IMR-90 (cell line): ENCODE results near the gene TNKS2. TPM values are rescaled to one million over a fixed set of nuclear protein-coding genes. Genes with fewer than 3 reads are reported as not detected.

Source experiments
- ATAC-seq: fragments of 200-7000 bp; cut with Tn5 transposase; 2 replicates; pipeline ENCODE4 v1.9.1; 2020; ENCODE audit warnings: low read depth, mild to moderate bottlenecking, moderate library complexity
- BruUV-seq: library from RNA; stranded (reverse); fragments of 400-500 nt; replicated peaks from 2 replicates; lab custom pipeline; 2021; lab: Mats Ljungman, UMichigan
- CTCF ChIA-PET: fragments of 300-600 bp; formaldehyde crosslinking; extraction: SDS; loops from one replicate; lab custom pipeline; 2021; ENCODE audit warnings: antibody characterized with exemption; lab: Yijun Ruan, JAX
- POLR2A ChIA-PET: fragments of 300-600 bp; sonication (Branson Sonifier 250); formaldehyde crosslinking; loops from one replicate; lab custom pipeline; 2022; ENCODE audit warnings: antibody characterized with exemption; ENCODE audit not compliant: unreplicated experiment; lab: Charles Lee
- DNase-seq: peaks from one replicate; pipeline ENCODE4 v3.0.0; 2013
- H2AFZ ChIP-seq: replicated peaks from 2 replicates; pipeline ENCODE3; 2013; ENCODE audit warnings: low read length, mild to moderate bottlenecking; ENCODE audit not compliant: poor library complexity
- H2AK5ac ChIP-seq: 2 replicates; pipeline ENCODE4 v1.6.1; 2013; ENCODE audit warnings: low read depth, low read length, inconsistent platforms
- H2AK9ac ChIP-seq: replicated peaks from 2 replicates; pipeline ENCODE3; 2013; ENCODE audit warnings: mild to moderate bottlenecking, low read depth, low read length, moderate library complexity; ENCODE audit not compliant: poor library complexity
- H2BK120ac ChIP-seq: 2 replicates; pipeline ENCODE4 v1.6.1; 2013; ENCODE audit warnings: low read depth, low read length, inconsistent platforms
- H2BK15ac ChIP-seq: 3 replicates; pipeline ENCODE4 v1.6.1; 2013; ENCODE audit warnings: low read depth, low read length, inconsistent platforms
- H2BK20ac ChIP-seq: 2 replicates; pipeline ENCODE4 v1.6.1; 2013; ENCODE audit warnings: low read depth, mild to moderate bottlenecking, inconsistent platforms, low read length, moderate library complexity
- H2BK5ac ChIP-seq: 2 replicates; pipeline ENCODE4 v1.6.1; 2013; ENCODE audit warnings: mild to moderate bottlenecking, low read depth, low read length, inconsistent platforms; ENCODE audit not compliant: poor library complexity, severe bottlenecking
- H3K14ac ChIP-seq: replicated peaks from 2 replicates; pipeline ENCODE4 v1.6.1; 2013; ENCODE audit warnings: low read depth, low read length, inconsistent platforms
- H3K18ac ChIP-seq: 2 replicates; pipeline ENCODE4 v1.6.1; 2013; ENCODE audit warnings: low read depth, low read length, control low read depth
- H3K23ac ChIP-seq: 2 replicates; pipeline ENCODE4 v1.6.1; 2013; ENCODE audit warnings: low read depth, low read length, inconsistent platforms
- H3K27ac ChIP-seq: 2 replicates; pipeline ENCODE4 v1.5.1; 2013; ENCODE audit warnings: mild to moderate bottlenecking, control low read depth, low read length; ENCODE audit not compliant: insufficient read depth
- H3K27me3 ChIP-seq: 2 replicates; pipeline ENCODE4 v1.6.1; 2013; ENCODE audit warnings: low read length; ENCODE audit not compliant: control insufficient read depth, insufficient read depth
- H3K36me3 ChIP-seq: 2 replicates; pipeline ENCODE4 v1.6.1; 2013; ENCODE audit warnings: low read length, mixed read lengths; ENCODE audit not compliant: control insufficient read depth, insufficient read depth
- H3K4ac ChIP-seq: 2 replicates; pipeline ENCODE4 v1.6.1; 2013; ENCODE audit warnings: low read depth, low read length, inconsistent platforms
- H3K4me1 ChIP-seq: 2 replicates; pipeline ENCODE4 v1.6.1; 2013; ENCODE audit warnings: low read length, mixed read lengths; ENCODE audit not compliant: control insufficient read depth, insufficient read depth
- H3K4me2 ChIP-seq: 2 replicates; pipeline ENCODE4 v1.6.1; 2013; ENCODE audit warnings: low read depth, mild to moderate bottlenecking, control low read depth, low read length, moderate library complexity
- H3K4me3 ChIP-seq: 2 replicates; pipeline ENCODE4 v1.5.1; 2013; ENCODE audit warnings: low read depth, mild to moderate bottlenecking, control low read depth, low read length, moderate library complexity; ENCODE audit not compliant: insufficient read depth
- H3K56ac ChIP-seq: 2 replicates; pipeline ENCODE4 v1.6.1; 2013; ENCODE audit warnings: low read length, inconsistent platforms; ENCODE audit not compliant: insufficient read depth; ENCODE audit errors: extremely low read depth
- H3K79me1 ChIP-seq, 2 experiments: 2 replicates each; pipeline ENCODE4 v1.6.1; 2013; ENCODE audit warnings: low read length in 2 of 2, inconsistent platforms in 1 of 2, low read depth in 1 of 2
- H3K9ac ChIP-seq: 2 replicates; pipeline ENCODE4 v1.6.1; 2013; ENCODE audit warnings: low read depth, low read length, control low read depth
- H3K9me1 ChIP-seq: 2 replicates; pipeline ENCODE4 v1.6.1; 2013; ENCODE audit warnings: low read length, inconsistent platforms; ENCODE audit not compliant: insufficient read depth
- H3K9me3 ChIP-seq: 2 replicates; pipeline ENCODE4 v1.6.1; 2013; ENCODE audit warnings: low read length; ENCODE audit not compliant: control insufficient read depth, insufficient read depth
- H4K20me1 ChIP-seq: 2 replicates; pipeline ENCODE4 v1.6.1; 2013; ENCODE audit warnings: low read length, inconsistent platforms; ENCODE audit not compliant: insufficient read depth
- H4K5ac ChIP-seq: 2 replicates; pipeline ENCODE4 v1.6.1; 2013; ENCODE audit warnings: mild to moderate bottlenecking, low read depth, low read length, control low read depth
- H4K8ac ChIP-seq, 2 experiments: 2 replicates each; pipeline ENCODE4 v1.6.1; 2013; ENCODE audit warnings: low read depth in 2 of 2, low read length in 2 of 2, control low read depth in 1 of 2, inconsistent platforms in 1 of 2
- H4K91ac ChIP-seq: 2 replicates; pipeline ENCODE4 v1.6.1; 2013; ENCODE audit warnings: low read depth, low read length, inconsistent platforms; ENCODE audit not compliant: insufficient read depth
- BHLHE40 ChIP-seq: fragments of 150-350 bp; IDR thresholded peaks from 2 replicates; pipeline ENCODE4 v1.6.1; 2016; ENCODE audit warnings: mild to moderate bottlenecking, low read depth, low read length
- CEBPB ChIP-seq: IDR thresholded peaks from 2 replicates; pipeline ENCODE4 v1.6.1; 2012; ENCODE audit warnings: low read depth, low read length, improper control_type of control experiment
- CHD1 ChIP-seq: IDR thresholded peaks from 2 replicates; pipeline ENCODE4 v1.6.1; 2012; ENCODE audit warnings: low read depth, low read length, improper control_type of control experiment
- MXI1 ChIP-seq: IDR thresholded peaks from 2 replicates; pipeline ENCODE4 v1.6.1; 2012; ENCODE audit warnings: low read depth, mild to moderate bottlenecking, low read length, moderate library complexity, borderline replicate concordance
- NFE2L2 ChIP-seq: fragments of 150-350 bp; IDR thresholded peaks from 2 replicates; pipeline ENCODE4 v1.6.1; 2016; ENCODE audit warnings: low read depth, mild to moderate bottlenecking, low read length
- RCOR1 ChIP-seq: IDR thresholded peaks from 2 replicates; pipeline ENCODE4 v1.6.1; 2012; ENCODE audit warnings: mild to moderate bottlenecking, low read length, improper control_type of control experiment; ENCODE audit not compliant: insufficient replicate concordance
- WGBS, 2 experiments: methylation state at CpG; one replicate each; pipeline versions ENCODE4 v1.1.5 to v1.1.7; 2013; ENCODE audit warnings: missing lambda C conversion rate in 2 of 2; ENCODE audit not compliant: insufficient read length in 1 of 2; ENCODE audit errors: extremely low coverage in 2 of 2; 5-methylcytosine and 5-hydroxymethylcytosine counted together
- dilution Hi-C: fragments of 300-500 bp; cut with HindIII; formaldehyde crosslinking; loops from one replicate; pipeline ENCODE4 v1.14.3; 2018; ENCODE audit warnings: low sequenced_read_pairs; ENCODE audit not compliant: unreplicated experiment
- in situ Hi-C: fragments of 300-500 bp; cut with MboI; formaldehyde crosslinking; loops from 3 replicates; pipeline ENCODE4 v1.14.3; 2019; ENCODE audit warnings: low sequenced_read_pairs, inconsistent platforms, mixed read lengths
- intact Hi-C: fragments of 100-400 bp; cut with micrococcal nuclease; formaldehyde crosslinking; loops from 2 replicates; pipeline ENCODE4 v1.10.0; 2022
- polyA plus RNA-seq, 3 experiments: library from polyadenylated mRNA; depleted of rRNA; stranded (reverse); fragments of >200 nt; gene quantifications; 2 replicates each; pipeline ENCODE4 v1.2.3, GENCODE V29; 2012; ENCODE audit warnings: low replicate concordance in 1 of 3
- total RNA-seq: library from RNA; depleted of rRNA; stranded (reverse); fragments of >200 nt; gene quantifications from 2 replicates; pipeline ENCODE4 v1.2.3, GENCODE V29; 2012
- TF ChIP-seq, protein P1 (sequence below): conservative IDR thresholded peaks from 2 replicates; pipeline ENCODE4 v1.5.1; 2012; ENCODE audit warnings: mild to moderate bottlenecking, low read depth, low read length, improper control_type of control experiment
- TF ChIP-seq, protein P2 (sequence below): fragments of 150-350 bp; IDR thresholded peaks from 2 replicates; pipeline ENCODE4 v1.6.1; 2016; ENCODE audit warnings: low read depth, mild to moderate bottlenecking, low read length, moderate library complexity, borderline replicate concordance

The TNKS2 gene
- total and polyA plus RNA-seq, 2 of the 4 experiments (the other 2 are of a cell fraction), result 17.0 to 41.4 TPM

GRCh38 chr10:91775731-91776130, 22.5 kb upstream of the TNKS2 start:
- POLR2A ChIA-PET, result no interaction called here
- no peak overlapping the region for H2AK5ac ChIP-seq

More at GRCh38 chr10:91775731-91776130, 22.5 kb upstream of the TNKS2 start:
- Histone ChIP-seq H4K5ac (no peak overlapping the region), H3K27me3 (peaks cover 17% of the 10 kb centered on the region), H4K20me1 (no peaks in the 10 kb centered on the region), H3K4me3 (no peak overlapping the region), H3K4me1 (no peaks in the 10 kb centered on the region), H2AK9ac (no peak overlapping the region), H2BK120ac (no peak overlapping the region), H4K8ac (no peak overlapping the region), H3K14ac (no peak overlapping the region), H2BK15ac (no peak overlapping the region), H3K23ac (no peak overlapping the region), H3K4ac (no peak overlapping the region), H3K36me3 (no peaks in the 10 kb centered on the region), H3K27ac (no peak overlapping the region), H3K56ac (no peak overlapping the region), H3K9me3 (no peaks in the 10 kb centered on the region), H3K4me2 (no peak overlapping the region), H3K18ac (no peak overlapping the region), H2BK5ac (no peak overlapping the region), H2BK20ac (no peak overlapping the region), H3K9me1 (no peaks in the 10 kb centered on the region), H3K79me1 (no peaks in the 10 kb centered on the region), H3K9ac (no peak overlapping the region), H2AFZ (no peak overlapping the region), H4K91ac (no peak overlapping the region)
- ATAC-seq (no peak), DNase-seq (no peak)
- no CpG with 5 or more reads among the region's 2 CpGs for WGBS, 2 experiments
- no TSS peak for BruUV-seq
- dilution Hi-C loops (no loop called here), in situ Hi-C loops (no loop called here), intact Hi-C loops (no loop called here)
- TF ChIP-seq RCOR1, result no peak
- TF ChIP-seq, protein P1, sequence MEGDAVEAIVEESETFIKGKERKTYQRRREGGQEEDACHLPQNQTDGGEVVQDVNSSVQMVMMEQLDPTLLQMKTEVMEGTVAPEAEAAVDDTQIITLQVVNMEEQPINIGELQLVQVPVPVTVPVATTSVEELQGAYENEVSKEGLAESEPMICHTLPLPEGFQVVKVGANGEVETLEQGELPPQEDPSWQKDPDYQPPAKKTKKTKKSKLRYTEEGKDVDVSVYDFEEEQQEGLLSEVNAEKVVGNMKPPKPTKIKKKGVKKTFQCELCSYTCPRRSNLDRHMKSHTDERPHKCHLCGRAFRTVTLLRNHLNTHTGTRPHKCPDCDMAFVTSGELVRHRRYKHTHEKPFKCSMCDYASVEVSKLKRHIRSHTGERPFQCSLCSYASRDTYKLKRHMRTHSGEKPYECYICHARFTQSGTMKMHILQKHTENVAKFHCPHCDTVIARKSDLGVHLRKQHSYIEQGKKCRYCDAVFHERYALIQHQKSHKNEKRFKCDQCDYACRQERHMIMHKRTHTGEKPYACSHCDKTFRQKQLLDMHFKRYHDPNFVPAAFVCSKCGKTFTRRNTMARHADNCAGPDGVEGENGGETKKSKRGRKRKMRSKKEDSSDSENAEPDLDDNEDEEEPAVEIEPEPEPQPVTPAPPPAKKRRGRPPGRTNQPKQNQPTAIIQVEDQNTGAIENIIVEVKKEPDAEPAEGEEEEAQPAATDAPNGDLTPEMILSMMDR, result no peak
- no peak for TF ChIP-seq MXI1
- TF ChIP-seq NFE2L2, result no peak
- TF ChIP-seq, protein P2, sequence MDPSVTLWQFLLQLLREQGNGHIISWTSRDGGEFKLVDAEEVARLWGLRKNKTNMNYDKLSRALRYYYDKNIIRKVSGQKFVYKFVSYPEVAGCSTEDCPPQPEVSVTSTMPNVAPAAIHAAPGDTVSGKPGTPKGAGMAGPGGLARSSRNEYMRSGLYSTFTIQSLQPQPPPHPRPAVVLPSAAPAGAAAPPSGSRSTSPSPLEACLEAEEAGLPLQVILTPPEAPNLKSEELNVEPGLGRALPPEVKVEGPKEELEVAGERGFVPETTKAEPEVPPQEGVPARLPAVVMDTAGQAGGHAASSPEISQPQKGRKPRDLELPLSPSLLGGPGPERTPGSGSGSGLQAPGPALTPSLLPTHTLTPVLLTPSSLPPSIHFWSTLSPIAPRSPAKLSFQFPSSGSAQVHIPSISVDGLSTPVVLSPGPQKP, result no peak
- TF ChIP-seq CEBPB, result no peak
- TF ChIP-seq BHLHE40, result no peak
- TF ChIP-seq CHD1, result no peak
- CTCF ChIA-PET, result no interaction called here
